ENCODE data around the gene C16orf74.

Gene C16orf74

GRCh38 chr16:85718682-85719081 is 32.2 kb downstream of the C16orf74 start:
- no peak for FAIRE-seq
- no peak for DNase-seq (ENCODE audit: low spot score)

GRCh38 chr16:85718153-85718477 is 32.8 kb downstream of the C16orf74 start:
- FAIRE-seq (no peak), DNase-seq (ENCODE audit: low spot score) (no peak)

- peak; percentile 34 for DNase-seq (ENCODE audit: low spot score)
- FAIRE-seq = no peak
These were observed 33.3 kb downstream of the C16orf74 start for GRCh38 chr16:85717393-85718152.

GRCh38 chr16:85716680-85717038 is 34.2 kb downstream of the C16orf74 start:
- FAIRE-seq (no peak), DNase-seq (ENCODE audit: low spot score) (no peak)

GRCh38 chr16:85716022-85716679 is 34.7 kb downstream of the C16orf74 start:
- DNase-seq (ENCODE audit: low spot score) (no peak), FAIRE-seq (no peak)

GRCh38 chr16:85715169-85716021 is 35.5 kb downstream of the C16orf74 start:
- no peak for FAIRE-seq
- no peak for DNase-seq (ENCODE audit: low spot score)

GRCh38 chr16:85712801-85713200 is 38.1 kb downstream of the C16orf74 start:
- FAIRE-seq (no peak), DNase-seq (ENCODE audit: low spot score) (no peak)

- no peak for FAIRE-seq
- no peak for DNase-seq (ENCODE audit: low spot score)
These were observed 38.8 kb downstream of the C16orf74 start for GRCh38 chr16:85711982-85712587.

GRCh38 chr16:85710732-85711131 is 40.2 kb downstream of the C16orf74 start:
- DNase-seq (ENCODE audit: low spot score) (no peak), FAIRE-seq (no peak)

- DNase-seq (ENCODE audit: low spot score) = no peak
- no peak for FAIRE-seq
These were observed 40.9 kb downstream of the C16orf74 start for GRCh38 chr16:85709766-85710585.

- FAIRE-seq (no peak), DNase-seq (ENCODE audit: low spot score) (no peak)
These were observed 42.6 kb downstream of the C16orf74 start for GRCh38 chr16:85708338-85708737.

GRCh38 chr16:85707528-85708095 is 43.3 kb downstream of the C16orf74 start:
- no peak for FAIRE-seq
- DNase-seq (ENCODE audit: low spot score) = no peak

GRCh38 chr16:85706449-85707034 is 44.4 kb downstream of the C16orf74 start:
- no peak for DNase-seq (ENCODE audit: low spot score)
- no peak for FAIRE-seq

GRCh38 chr16:85704900-85705846 is 45.7 kb downstream of the C16orf74 start:
- FAIRE-seq (no peak), DNase-seq (ENCODE audit: low spot score) (no peak)

- DNase-seq (ENCODE audit: low spot score) = no peak
- no peak for FAIRE-seq
These were observed 46.9 kb downstream of the C16orf74 start for GRCh38 chr16:85704011-85704410.

GRCh38 chr16:85699628-85700027 is 51.3 kb downstream of the C16orf74 start:
- peak; percentile 62 for DNase-seq (ENCODE audit: low spot score)
- peak; percentile 8 for FAIRE-seq

- DNase-seq (ENCODE audit: low spot score) (no peak), FAIRE-seq (no peak)
These were observed 51.8 kb downstream of the C16orf74 start for GRCh38 chr16:85698935-85699558.

GRCh38 chr16:85698459-85698891 is 52.4 kb downstream of the C16orf74 start:
- no peak for FAIRE-seq
- no peak for DNase-seq (ENCODE audit: low spot score)

- FAIRE-seq = no peak
- no peak for DNase-seq (ENCODE audit: low spot score)
These were observed 53.5 kb downstream of the C16orf74 start for GRCh38 chr16:85697431-85697830.
